Measurements from ENCODE around the gene PPIA. TPM values are rescaled to one million over a fixed set of nuclear protein-coding genes. Genes with fewer than 3 reads are reported as not detected.
"Not testable (repeated sequence)": the region's sequence is repeated elsewhere in the genome, so short reads cannot be mapped to it uniquely, and the experiment has no call there.

The PPIA gene
- polyA plus RNA-seq, 3 donors from 2014 or later: 2,627 to 4,215 (median 3,741) TPM

- DNase-seq, H3K27ac Mint-ChIP-seq, H3K9me3 Mint-ChIP-seq, H3K4me3 Mint-ChIP-seq: not testable (repeated sequence)
- Mint-ChIP-seq H3K36me3 (peaks cover 7 to 20% (median 17%) of the 10 kb centered on the region in 3 donors), H3K27me3 (ENCODE audit: low read depth in 3 of 3) (peaks cover 21 to 25% (median 25%) of the 10 kb centered on the region in 3 donors), H3K4me1 (peaks cover 50 to 53% of the 10 kb centered on the region in 2 donors)
These were observed 47.0 kb downstream of the PPIA start for GRCh38 chr7:44843440-44843839.

- peaks cover 0 to 13% (median 10%) of the 10 kb centered on the region in 3 donors for H3K36me3 Mint-ChIP-seq
- H3K9me3 Mint-ChIP-seq: no peaks in the 10 kb centered on the region
- peak overlapping the region in 4 of 6 donors; percentile 24 to 100 (median 96) for H3K27ac Mint-ChIP-seq
- H3K27me3 Mint-ChIP-seq (ENCODE audit: low read depth in 3 of 3): peaks cover 21 to 26% (median 26%) of the 10 kb centered on the region in 3 donors
- no peak for DNase-seq
- peaks cover 46 to 52% of the 10 kb centered on the region in 2 donors for H3K4me1 Mint-ChIP-seq
- peak overlapping the region; percentile 36 to 96 (median 95) for H3K4me3 Mint-ChIP-seq
These were observed 49.0 kb downstream of the PPIA start for GRCh38 chr7:44845451-44845850.

- Mint-ChIP-seq H3K36me3 (peaks cover 0 to 10% (median 8%) of the 10 kb centered on the region in 3 donors), H3K4me1 (peaks cover 46 to 50% of the 10 kb centered on the region in 2 donors), H3K27me3 (ENCODE audit: low read depth in 3 of 3) (peaks cover 21 to 26% (median 26%) of the 10 kb centered on the region in 3 donors), H3K27ac (peak overlapping the region; percentile 94 to 100 (median 99)), H3K4me3 (peak overlapping the region; percentile 93 to 98 (median 96))
- DNase-seq: peak; percentile 24 to 32 (median 31)
- H3K9me3 Mint-ChIP-seq: not testable (repeated sequence)
These were observed 49.9 kb downstream of the PPIA start for GRCh38 chr7:44846390-44846789.

GRCh38 chr7:44846816-44847508 lies 50.5 kb downstream of the PPIA start:
- Mint-ChIP-seq H3K36me3 (peaks cover 0 to 6% (median 3%) of the 10 kb centered on the region in 3 donors), H3K27me3 (ENCODE audit: low read depth in 3 of 3) (peaks cover 21 to 26% (median 26%) of the 10 kb centered on the region in 3 donors), H3K4me3 (peak overlapping the region; percentile 93 to 98 (median 96)), H3K9me3 (no peaks in the 10 kb centered on the region), H3K4me1 (peaks cover 40 to 47% of the 10 kb centered on the region in 2 donors), H3K27ac (peak overlapping the region; percentile 94 to 100 (median 99))
- DNase-seq: no peak

- Mint-ChIP-seq H3K4me1 (peaks cover 34 to 42% of the 10 kb centered on the region in 2 donors), H3K4me3 (peak overlapping the region; percentile 93 to 98 (median 96)), H3K27ac (peak overlapping the region; percentile 94 to 100 (median 99)), H3K27me3 (ENCODE audit: low read depth in 3 of 3) (peaks cover 21 to 26% (median 26%) of the 10 kb centered on the region in 3 donors), H3K36me3 (peaks cover 0 to 1% (median under 1%) of the 10 kb centered on the region in 3 donors), H3K9me3 (no peaks in the 10 kb centered on the region)
- DNase-seq: peak; percentile 88 to 93 (median 91)
These were observed 51.0 kb downstream of the PPIA start for GRCh38 chr7:44847509-44847919.

- Mint-ChIP-seq H3K4me1 (peaks cover 32 to 40% of the 10 kb centered on the region in 2 donors), H3K27ac (peak within 1 kb of the TSS; percentile 94 to 100 (median 99)), H3K36me3 (no peaks in the 10 kb centered on the region), H3K4me3 (peak within 1 kb of the TSS; percentile 95 to 98 (median 96)), H3K9me3 (no peaks in the 10 kb centered on the region), H3K27me3 (ENCODE audit: low read depth in 3 of 3) (peaks cover 21 to 26% (median 26%) of the 10 kb centered on the region in 3 donors)
- peak; percentile 99 to 100 (median 100) for DNase-seq
These were observed 51.6 kb downstream of the PPIA start, which contains the start of gene H2AZ2 for GRCh38 chr7:44847920-44848634. Gene H2AZ2, minus strand, starts transcription at chr7:44848087. Its CDS starts 116 bp downstream, at chr7:44847971.

GRCh38 chr7:44849259-44849884 lies 52.9 kb downstream of the PPIA start:
- Mint-ChIP-seq H3K27me3 (ENCODE audit: low read depth in 3 of 3) (peaks cover 21 to 30% (median 26%) of the 10 kb centered on the region in 3 donors), H3K4me3 (peak overlapping the region; percentile 91 to 98 (median 96)), H3K36me3 (no peaks in the 10 kb centered on the region), H3K9me3 (no peaks in the 10 kb centered on the region), H3K4me1 (peaks cover 30 to 38% of the 10 kb centered on the region in 2 donors), H3K27ac (peak overlapping the region; percentile 64 to 99 (median 94))
- no peak for DNase-seq

GRCh38 chr7:44849885-44850544 lies 53.5 kb downstream of the PPIA start:
- peaks cover 24 to 32% of the 10 kb centered on the region in 2 donors for H3K4me1 Mint-ChIP-seq
- H3K4me3 Mint-ChIP-seq: peak overlapping the region; percentile 52 to 98 (median 96)
- no peaks in the 10 kb centered on the region for H3K9me3 Mint-ChIP-seq

GRCh38 chr7:44852590-44852989 lies 56.1 kb downstream of the PPIA start:
- H3K27ac Mint-ChIP-seq: no peak overlapping the region
- no peaks in the 10 kb centered on the region for H3K36me3 Mint-ChIP-seq
- H3K27me3 Mint-ChIP-seq (ENCODE audit: low read depth in 3 of 3): peaks cover 4 to 11% (median 7%) of the 10 kb centered on the region in 3 donors

More at GRCh38 chr7:44849885-44850544, 53.5 kb downstream of the PPIA start:
- peak overlapping the region in 5 of 6 donors; percentile 6 to 93 (median 57) for H3K27ac Mint-ChIP-seq
- no peaks in the 10 kb centered on the region for H3K36me3 Mint-ChIP-seq
- peaks cover 21 to 30% (median 26%) of the 10 kb centered on the region in 3 donors for H3K27me3 Mint-ChIP-seq (ENCODE audit: low read depth in 3 of 3)
- DNase-seq: no peak

More at GRCh38 chr7:44852590-44852989, 56.1 kb downstream of the PPIA start:
- H3K4me3 Mint-ChIP-seq: no peak overlapping the region
- no peak for DNase-seq
- peaks cover 6 to 16% of the 10 kb centered on the region in 2 donors for H3K4me1 Mint-ChIP-seq
- no peaks in the 10 kb centered on the region for H3K9me3 Mint-ChIP-seq

Other genes starting within 250 kb of the PPIA start
- gene DDX56, start 222.8 kb upstream of the PPIA start, polyA plus RNA-seq: 10 to 100 TPM; 29.3 to 41.9 (median 33.8) TPM
- 10 to 100 TPM; 50.0 to 79.0 (median 71.6) TPM for gene TMED4, start 214.4 kb upstream of the PPIA start, polyA plus RNA-seq
- gene OGDH, start 190.1 kb upstream of the PPIA start, polyA plus RNA-seq: 10 to 100 TPM; 24.3 to 44.4 (median 32.8) TPM
- gene ZMIZ2, start 47.8 kb upstream of the PPIA start, polyA plus RNA-seq: 1 to 10 TPM in 2 of 3 donors, under 1 TPM in 1; 0.58 to 8.1 (median 3.3) TPM
- gene H2AZ2, start 51.4 kb downstream of the PPIA start, polyA plus RNA-seq: 100 to 1,000 TPM; 237 to 262 (median 254) TPM
- 1 to 10 TPM; 2.4 to 3.2 (median 3.2) TPM for gene PURB, start 88.8 kb downstream of the PPIA start, polyA plus RNA-seq
- gene MYO1G, start 182.3 kb downstream of the PPIA start, polyA plus RNA-seq: 100 to 1,000 TPM; 139 to 261 (median 139) TPM
- 100 to 1,000 TPM in 2 of 3 donors, 10 to 100 TPM in 1; 60.4 to 120 (median 103) TPM for gene CCM2, start 203.5 kb downstream of the PPIA start, polyA plus RNA-seq